Lower leg skin (tissue), 3 donors: ENCODE results near the gene ADCY10.

Experiments used
- POLR2A ChIP-seq, 2 donors: fragments of 450-650 bp; IDR thresholded peaks; one replicate each; pipeline ENCODE4 v1.6.1; 2016 to 2017; ENCODE audit warnings: antibody characterized with exemption in 2 of 2, mild to moderate bottlenecking in 1 of 2, moderate library complexity in 1 of 2
- TF ChIP-seq, protein P1 (sequence below), 3 donors: fragments of 450-650 bp; IDR thresholded peaks; one replicate each; pipeline ENCODE4 v1.5.1; 2016; ENCODE audit warnings: antibody characterized with exemption in 3 of 3, mild to moderate bottlenecking in 3 of 3, moderate library complexity in 2 of 3

DNA sequence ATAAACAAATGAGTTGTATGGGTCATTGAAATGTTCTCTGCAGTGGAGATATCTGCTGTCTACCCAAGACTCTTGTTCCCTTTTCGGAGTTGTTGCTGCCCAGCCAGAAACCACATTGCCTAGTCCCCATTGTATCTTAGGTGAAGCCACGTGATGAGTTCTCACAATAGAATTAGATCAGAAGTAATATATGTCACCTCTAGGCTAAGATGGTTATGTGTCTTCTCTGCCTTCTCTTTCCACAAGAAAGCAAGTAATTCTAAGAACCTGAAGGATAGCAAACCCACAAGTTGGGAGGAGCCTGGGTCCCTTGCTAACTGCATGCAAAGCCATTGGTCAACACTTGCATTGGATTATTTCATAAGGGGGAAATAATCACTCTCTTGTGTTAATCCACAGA is 76.6 kb downstream of the ADCY10 start:
- TF ChIP-seq, protein P1, sequence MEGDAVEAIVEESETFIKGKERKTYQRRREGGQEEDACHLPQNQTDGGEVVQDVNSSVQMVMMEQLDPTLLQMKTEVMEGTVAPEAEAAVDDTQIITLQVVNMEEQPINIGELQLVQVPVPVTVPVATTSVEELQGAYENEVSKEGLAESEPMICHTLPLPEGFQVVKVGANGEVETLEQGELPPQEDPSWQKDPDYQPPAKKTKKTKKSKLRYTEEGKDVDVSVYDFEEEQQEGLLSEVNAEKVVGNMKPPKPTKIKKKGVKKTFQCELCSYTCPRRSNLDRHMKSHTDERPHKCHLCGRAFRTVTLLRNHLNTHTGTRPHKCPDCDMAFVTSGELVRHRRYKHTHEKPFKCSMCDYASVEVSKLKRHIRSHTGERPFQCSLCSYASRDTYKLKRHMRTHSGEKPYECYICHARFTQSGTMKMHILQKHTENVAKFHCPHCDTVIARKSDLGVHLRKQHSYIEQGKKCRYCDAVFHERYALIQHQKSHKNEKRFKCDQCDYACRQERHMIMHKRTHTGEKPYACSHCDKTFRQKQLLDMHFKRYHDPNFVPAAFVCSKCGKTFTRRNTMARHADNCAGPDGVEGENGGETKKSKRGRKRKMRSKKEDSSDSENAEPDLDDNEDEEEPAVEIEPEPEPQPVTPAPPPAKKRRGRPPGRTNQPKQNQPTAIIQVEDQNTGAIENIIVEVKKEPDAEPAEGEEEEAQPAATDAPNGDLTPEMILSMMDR (IDR thresholded peaks at IDR 0.05), result no peak
- TF ChIP-seq POLR2A (IDR thresholded peaks at IDR 0.05), result no peak
